Pulmonary artery endothelial cell (primary cell): ENCODE results near the gene SPAG16. TPM values are rescaled to one million over a fixed set of nuclear protein-coding genes. Genes with fewer than 3 reads are reported as not detected.
"Not testable (repeated sequence)": the region's sequence is repeated elsewhere in the genome, so short reads cannot be mapped to it uniquely, and the experiment has no call there.

Source experiments
- DNase-seq: peaks from one replicate; pipeline ENCODE4 v3.0.0-alpha.2; 2011; ENCODE audit warnings: low read depth, low spot score
- total RNA-seq: library from RNA; depleted of rRNA; stranded (reverse); fragments of >200 nt; gene quantifications from 2 replicates; pipeline ENCODE4 v1.2.3, GENCODE V29; 2014

SPAG16 gene
- total RNA-seq, 1 donor from 2014 or later: 11.2 TPM

DNA sequence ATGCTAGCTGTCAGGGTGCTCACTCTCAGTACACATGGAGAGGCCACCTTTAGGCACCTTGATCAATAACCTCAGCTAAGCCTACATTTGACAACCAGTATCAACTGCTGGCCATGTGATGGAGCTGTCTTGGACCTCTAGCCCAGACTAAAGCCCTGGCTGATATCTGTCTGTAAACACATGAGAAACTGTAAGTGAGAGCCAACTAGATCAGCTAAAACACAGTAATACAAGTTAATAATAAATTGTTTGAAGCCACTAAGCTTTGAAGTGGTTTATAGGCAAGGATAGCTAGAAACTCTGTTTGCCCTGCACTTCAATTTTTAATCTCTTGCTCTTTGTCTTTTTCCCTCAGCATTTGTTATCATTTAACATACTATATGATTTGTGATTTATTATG is 407.1 kb downstream of the SPAG16 start:
- no peak for DNase-seq

GRCh38 chr2:213696442-213696841 is 412.2 kb downstream of the SPAG16 start:
- DNase-seq: no peak

DNA sequence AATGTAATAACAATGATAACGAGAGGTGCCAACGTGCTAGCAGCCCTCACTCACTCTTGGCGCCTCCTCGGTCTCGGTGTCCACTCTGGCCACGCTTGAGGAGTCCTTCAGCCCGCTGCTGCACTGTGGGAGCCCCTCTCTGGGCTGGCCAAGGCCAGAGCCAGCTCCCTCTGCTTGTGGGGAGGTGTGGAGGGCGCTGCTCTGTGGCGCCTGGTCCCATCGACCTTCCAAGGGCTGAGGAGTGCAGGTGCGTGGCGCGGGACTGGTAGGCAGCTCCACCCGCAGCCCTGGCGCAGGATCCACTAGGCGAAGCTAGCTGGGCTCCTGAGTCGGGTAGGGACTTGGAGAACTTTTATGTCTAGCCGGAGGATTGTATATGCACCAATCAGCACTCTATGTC is 417.1 kb downstream of the SPAG16 start:
- DNase-seq: not testable (repeated sequence)

- DNase-seq: no peak
Observed at GRCh38 chr2:213703406-213704098, 419.3 kb downstream of the SPAG16 start.

DNA sequence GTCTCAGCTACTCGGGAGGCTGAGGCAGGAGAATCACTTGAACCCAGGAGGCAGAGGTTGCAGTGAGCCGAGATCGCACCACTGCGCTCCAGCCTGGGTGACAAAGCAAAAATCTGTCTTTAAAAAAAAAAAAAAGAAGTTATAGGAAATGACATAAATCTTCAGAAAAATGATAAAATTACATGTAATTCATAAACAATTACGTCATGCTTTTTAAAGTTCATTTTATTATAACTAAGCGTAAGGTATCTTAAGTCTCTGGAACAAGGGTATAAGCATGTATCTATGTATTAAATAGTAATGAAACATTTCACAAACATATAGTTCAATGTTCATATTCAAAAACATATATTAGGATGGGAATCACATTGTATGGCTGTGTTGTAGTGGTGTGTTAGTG is 425.9 kb downstream of the SPAG16 start:
- DNase-seq: no peak

DNA sequence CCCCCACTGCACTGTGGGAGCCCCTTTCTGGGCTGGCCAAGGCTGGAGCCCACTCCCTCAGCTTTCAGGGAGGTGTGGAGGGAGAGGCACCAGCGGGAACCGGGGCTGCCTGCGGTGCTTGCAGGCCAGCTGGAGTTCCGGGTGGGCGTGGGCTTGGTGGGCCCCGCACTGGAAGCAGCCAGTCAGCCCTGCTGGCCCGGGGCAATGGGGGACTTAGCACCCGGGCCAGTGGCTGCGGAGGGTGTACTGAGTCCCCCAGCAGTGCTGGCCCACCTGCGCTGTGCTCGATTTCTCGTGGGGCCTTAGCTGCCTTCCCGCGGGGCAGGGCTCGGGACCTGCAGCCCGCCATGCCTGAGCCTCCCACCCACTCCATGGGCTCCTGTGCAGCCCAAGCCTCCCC is 434.1 kb downstream of the SPAG16 start:
- DNase-seq: not testable (repeated sequence)

- DNase-seq: no peak
Observed at GRCh38 chr2:213722565-213722964, 438.3 kb downstream of the SPAG16 start.

DNA sequence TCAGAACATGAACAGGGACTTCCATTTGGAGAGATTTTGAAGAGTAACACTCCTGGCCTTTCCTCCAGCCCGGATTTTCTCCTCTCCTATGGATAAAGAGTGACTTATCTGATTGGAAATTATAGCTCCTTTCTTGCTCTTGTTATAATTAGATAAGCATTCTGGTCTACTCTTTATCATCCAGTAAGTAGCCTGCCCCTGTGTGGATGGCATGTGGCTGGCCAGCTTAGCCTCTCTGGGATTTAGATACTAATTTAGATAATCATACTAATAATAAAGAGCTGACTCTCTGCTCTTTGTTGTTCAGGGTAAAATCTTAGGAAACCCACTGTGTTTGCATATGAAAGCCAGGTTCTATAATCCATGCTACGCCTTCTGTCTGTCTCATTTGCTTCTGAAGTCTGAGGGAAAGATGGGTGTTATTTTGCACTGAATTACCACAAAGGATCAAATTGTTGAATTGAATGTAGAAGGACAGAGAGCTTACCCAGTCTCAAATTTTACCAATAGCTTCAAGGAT is 438.8 kb downstream of the SPAG16 start:
- DNase-seq: no peak

DNA sequence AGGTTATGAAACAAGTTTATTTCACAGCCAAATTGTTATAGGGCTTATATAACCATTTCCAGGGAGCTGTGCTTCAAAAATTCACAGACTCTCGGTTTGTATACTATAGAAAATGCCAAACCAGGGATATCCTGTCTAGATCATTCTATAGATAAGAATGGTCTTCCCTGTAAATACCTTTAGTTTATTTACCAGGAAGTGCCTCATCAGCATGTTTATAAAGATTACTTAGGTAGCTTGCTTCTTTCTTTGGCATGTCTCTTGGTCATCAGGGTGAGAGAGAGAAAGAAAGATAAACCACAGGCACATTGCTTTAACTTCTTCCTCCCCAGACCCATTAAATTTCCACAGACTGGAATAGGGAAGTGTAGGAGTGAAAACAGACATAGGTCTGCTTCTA is 439.4 kb downstream of the SPAG16 start:
- no peak for DNase-seq

GRCh38 chr2:213726101-213726500 is 441.8 kb downstream of the SPAG16 start:
- no peak for DNase-seq

GRCh38 chr2:213733893-213734292 is 449.6 kb downstream of the SPAG16 start:
- no peak for DNase-seq

DNA sequence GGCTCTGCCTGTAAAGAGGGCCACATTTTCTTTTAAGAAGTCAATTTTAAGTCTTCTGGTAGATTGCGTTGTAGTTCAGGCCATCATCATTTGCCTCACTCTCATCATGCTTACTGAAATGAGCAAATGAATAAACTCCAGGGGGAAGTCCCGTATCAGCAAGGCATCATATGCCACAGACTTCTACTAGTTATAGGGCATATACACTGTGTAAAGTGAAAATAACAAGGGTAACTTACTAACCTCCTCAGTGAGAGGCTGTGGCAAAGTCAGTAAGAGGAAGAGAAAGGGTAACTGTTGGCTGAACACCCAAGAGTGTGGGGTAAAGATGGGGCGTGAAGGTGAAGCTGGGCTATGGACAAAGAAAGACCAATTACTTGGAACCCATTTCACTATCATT is 456.2 kb downstream of the SPAG16 start:
- DNase-seq: no peak

- no peak for DNase-seq
Observed at GRCh38 chr2:213751446-213751845, 467.2 kb downstream of the SPAG16 start.

- no peak for DNase-seq
Observed at GRCh38 chr2:213752575-213752974, 468.3 kb downstream of the SPAG16 start.

DNA sequence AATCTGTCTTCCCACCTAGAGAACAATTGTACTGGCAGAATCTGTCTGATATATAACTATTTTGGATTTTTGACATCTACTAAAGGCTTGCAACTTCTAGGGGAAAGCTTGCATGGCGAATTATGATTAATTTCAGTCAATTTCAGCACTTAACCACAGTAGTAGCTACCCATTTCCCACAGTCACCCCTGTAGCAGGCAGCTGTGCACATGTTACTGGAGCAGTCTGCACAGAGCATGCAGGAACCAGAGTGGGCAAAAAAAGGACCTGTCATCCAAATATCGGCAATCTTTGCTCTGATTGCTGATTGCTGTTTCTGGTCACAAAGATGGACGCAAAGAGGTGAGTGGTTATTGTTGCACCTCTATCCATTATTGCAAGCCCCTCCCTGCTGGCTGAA is 473.3 kb downstream of the SPAG16 start:
- DNase-seq: no peak

DNA sequence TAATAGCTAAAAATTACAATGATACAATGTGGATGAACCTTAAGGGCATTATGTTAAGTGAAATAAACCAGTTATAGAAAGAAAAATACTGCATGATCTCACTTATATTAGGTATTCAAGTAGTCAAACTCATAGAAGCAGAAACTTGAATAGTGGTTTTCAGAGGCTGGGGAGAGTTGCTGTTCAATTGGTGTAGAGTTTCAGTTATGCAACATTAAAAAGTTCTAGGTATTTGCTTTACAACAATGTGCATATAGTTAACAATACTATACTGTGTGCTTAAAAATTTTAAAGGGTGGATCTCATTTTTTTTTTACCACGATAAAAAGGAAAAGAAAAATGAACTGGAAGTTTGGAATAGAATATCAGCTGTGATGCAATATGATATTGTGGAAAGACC is 479.1 kb downstream of the SPAG16 start:
- DNase-seq: no peak

DNA sequence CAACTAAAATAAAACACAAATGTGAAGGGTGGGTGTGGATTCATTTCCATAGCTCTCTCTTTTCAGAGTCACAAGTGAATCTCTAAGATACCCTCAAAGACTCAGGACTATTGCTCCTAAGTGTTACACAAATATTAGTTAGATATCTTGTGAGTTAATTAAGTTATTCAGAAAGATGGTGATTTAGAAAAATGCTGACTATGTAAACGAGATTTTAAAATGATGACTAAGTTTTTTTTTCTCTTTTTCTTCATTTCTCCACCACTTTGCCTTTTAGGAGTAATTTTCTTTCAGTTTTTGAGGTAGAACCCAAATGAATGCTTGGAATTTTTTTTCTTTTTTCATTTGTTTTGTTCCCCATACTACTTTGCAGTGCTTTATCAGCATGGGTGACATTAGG is 479.7 kb downstream of the SPAG16 start:
- DNase-seq: no peak

DNA sequence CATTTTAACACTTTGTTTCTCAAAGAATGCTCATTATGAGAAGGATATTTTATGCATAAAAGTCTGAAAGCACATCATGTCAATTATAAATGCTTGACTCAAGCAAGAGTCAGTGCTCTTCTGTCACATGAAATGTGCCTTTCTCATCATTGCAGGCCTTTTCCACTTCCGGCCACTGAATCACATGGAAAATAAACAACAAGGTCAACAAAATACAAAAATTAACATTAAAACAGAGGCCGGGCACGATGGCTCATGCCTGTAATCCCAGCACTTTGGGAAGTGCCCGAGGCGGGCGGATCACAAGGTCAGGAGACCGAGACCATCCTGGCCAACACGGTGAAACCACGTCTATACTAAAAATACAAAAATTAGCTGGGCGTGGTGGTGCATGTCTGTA is 480.6 kb downstream of the SPAG16 start:
- DNase-seq: no peak

DNA sequence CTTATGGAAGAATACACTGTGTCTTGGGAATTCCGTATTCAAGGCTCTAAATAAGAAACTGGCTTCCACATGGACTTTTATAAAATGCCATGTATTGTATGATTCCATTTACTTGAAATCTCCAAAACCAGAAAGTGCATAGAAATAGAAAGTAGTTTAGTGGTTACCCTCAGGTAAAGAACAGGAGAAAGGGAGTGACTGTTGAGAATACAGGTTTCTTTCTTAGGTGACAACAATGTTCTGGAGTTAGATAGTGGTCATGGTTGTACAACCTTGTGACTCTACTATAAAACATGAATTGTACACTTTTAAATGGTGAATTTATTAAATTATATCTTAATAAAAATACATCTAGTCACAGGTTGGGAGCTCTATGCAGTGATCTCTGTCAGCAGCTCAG is 481.8 kb downstream of the SPAG16 start:
- DNase-seq: no peak

GRCh38 chr2:213766465-213766901 is 482.2 kb downstream of the SPAG16 start:
- no peak for DNase-seq

- DNase-seq: no peak
Observed at GRCh38 chr2:213787869-213788268, 503.6 kb downstream of the SPAG16 start.

DNA sequence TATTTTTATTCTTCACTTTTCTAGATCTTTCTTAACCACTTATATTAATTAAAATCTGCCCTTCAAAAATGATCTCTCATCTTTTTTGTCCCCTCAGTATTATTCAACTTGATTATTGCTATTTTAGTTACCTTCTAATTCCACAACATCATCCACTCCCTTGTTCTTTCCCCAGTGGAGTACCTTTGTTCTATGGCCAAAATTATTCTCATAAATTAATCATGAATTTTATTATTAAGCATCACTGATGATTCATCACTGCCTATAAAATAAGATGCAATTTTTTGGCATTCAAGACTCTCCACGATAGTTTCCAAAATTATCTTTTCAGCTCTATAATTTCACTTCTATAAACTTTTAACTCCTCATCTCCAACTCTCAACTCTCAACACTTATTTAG is 505.7 kb downstream of the SPAG16 start:
- no peak for DNase-seq

GRCh38 chr2:213792045-213792444 is 507.8 kb downstream of the SPAG16 start:
- no peak for DNase-seq
